Activated effector memory CD4-positive, alpha-beta T cell treated with anti-CD3 and anti-CD28 coated beads, Interleukin-2, amount 50 U/mL, for 16 hours (primary cell): Measurements from ENCODE around the gene PRKCH.
A peak's percentile ranks its signal among the peaks of the same experiment; 100 is the strongest.

Source experiments
- DNase-seq: peaks from one replicate; pipeline ENCODE4 v3.0.0-alpha.2; 2020

Gene PRKCH

GRCh38 chr14:61478971-61479473, 157.6 kb downstream of the PRKCH start:
- peak; percentile 68 for DNase-seq

- peak; percentile 60 for DNase-seq
Measured at GRCh38 chr14:61479746-61480502, 158.5 kb downstream of the PRKCH start.

- peak; percentile 58 for DNase-seq
Measured at GRCh38 chr14:61480704-61481285, 159.4 kb downstream of the PRKCH start.

- no peak for DNase-seq
Measured at GRCh38 chr14:61481701-61482100, 160.3 kb downstream of the PRKCH start.

- DNase-seq: peak; percentile 46
Measured at GRCh38 chr14:61482348-61483206, 161.2 kb downstream of the PRKCH start.

GRCh38 chr14:61483476-61483875, 162.1 kb downstream of the PRKCH start:
- no peak for DNase-seq

GRCh38 chr14:61484031-61484430, 162.7 kb downstream of the PRKCH start:
- no peak for DNase-seq

GRCh38 chr14:61484826-61485584, 163.6 kb downstream of the PRKCH start:
- DNase-seq: no peak

- no peak for DNase-seq
Measured at GRCh38 chr14:61485661-61486060, 164.3 kb downstream of the PRKCH start.

GRCh38 chr14:61486930-61487495, 165.6 kb downstream of the PRKCH start:
- no peak for DNase-seq

GRCh38 chr14:61488417-61489401, 167.3 kb downstream of the PRKCH start:
- DNase-seq: no peak

GRCh38 chr14:61489512-61489911, 168.1 kb downstream of the PRKCH start:
- no peak for DNase-seq

GRCh38 chr14:61489932-61490331, 168.6 kb downstream of the PRKCH start:
- no peak for DNase-seq

- DNase-seq: peak; percentile 17
Measured at GRCh38 chr14:61491224-61491623, 169.8 kb downstream of the PRKCH start.

- no peak for DNase-seq
Measured at GRCh38 chr14:61491876-61492434, 170.6 kb downstream of the PRKCH start.

- peak; percentile 61 for DNase-seq
Measured at GRCh38 chr14:61492474-61492873, 171.1 kb downstream of the PRKCH start.

- DNase-seq: no peak
Measured at GRCh38 chr14:61493239-61493638, 171.9 kb downstream of the PRKCH start.

GRCh38 chr14:61494018-61494417, 172.6 kb downstream of the PRKCH start:
- no peak for DNase-seq

GRCh38 chr14:61495809-61496208, 174.4 kb downstream of the PRKCH start:
- DNase-seq: no peak

- no peak for DNase-seq
Measured at GRCh38 chr14:61498303-61498702, 176.9 kb downstream of the PRKCH start.

GRCh38 chr14:61498811-61499210, 177.4 kb downstream of the PRKCH start:
- DNase-seq: no peak
